HepG2 (cell line): Measurements from ENCODE around the gene DAAM2. TPM values are rescaled to one million over a fixed set of nuclear protein-coding genes. Genes with fewer than 3 reads are reported as not detected.

Experiments
- FOSL2 ChIP-seq: sonication (generic); formaldehyde crosslinking; IDR thresholded peaks from 2 replicates; pipeline ENCODE4 v1.4.0; 2020; ENCODE audit warnings: missing genetic modification reagents
- FOXP1 ChIP-seq, 2 experiments: fragments of 450-650 bp in 1 of 2; IDR thresholded peaks; 2 replicates each; pipeline ENCODE4 v1.6.1; 2017 to 2018; ENCODE audit warnings: antibody characterized with exemption in 1 of 2
- HNRNPLL ChIP-seq: fragments of 200-400 bp; formaldehyde crosslinking; IDR thresholded peaks from 2 replicates; pipeline ENCODE4 v1.6.1; 2017; ENCODE audit warnings: mild to moderate bottlenecking, low read depth, low read length; ENCODE audit not compliant: poor library complexity, severe bottlenecking
- JUNB ChIP-seq: sonication (generic); formaldehyde crosslinking; IDR thresholded peaks from 2 replicates; pipeline ENCODE4 v1.8.0; 2022; ENCODE audit warnings: missing genetic modification reagents, mild to moderate bottlenecking, borderline replicate concordance
- PAF1 ChIP-seq: IDR thresholded peaks from 2 replicates; pipeline ENCODE4 v1.6.1; 2016; ENCODE audit warnings: missing genetic modification reagents, missing compliant biosample characterization
- SRSF1 ChIP-seq: fragments of 200-400 bp; formaldehyde crosslinking; optimal IDR thresholded peaks from 2 replicates; pipeline ENCODE3; 2017; ENCODE audit warnings: mild to moderate bottlenecking, low read depth, low read length, moderate library complexity
- ZFP90 ChIP-seq: sonication (generic); formaldehyde crosslinking; IDR thresholded peaks from 2 replicates; pipeline ENCODE4 v1.8.0; 2022; ENCODE audit warnings: missing genetic modification reagents, mild to moderate bottlenecking, inconsistent platforms, borderline replicate concordance
- ZNF335 ChIP-seq: sonication (generic); formaldehyde crosslinking; IDR thresholded peaks from 2 replicates; pipeline ENCODE4 v1.4.0; 2020; ENCODE audit warnings: missing genetic modification reagents
- ZNF34 ChIP-seq: sonication (generic); formaldehyde crosslinking; IDR thresholded peaks from 2 replicates; pipeline ENCODE4 v1.4.0; 2020; ENCODE audit warnings: mild to moderate bottlenecking, missing genetic modification reagents, borderline replicate concordance
- ZNF430 ChIP-seq: sonication (generic); formaldehyde crosslinking; IDR thresholded peaks from 2 replicates; pipeline ENCODE4 v1.9.0; 2021; ENCODE audit warnings: mild to moderate bottlenecking, missing genetic modification reagents
- ZNF598 ChIP-seq: sonication (generic); formaldehyde crosslinking; IDR thresholded peaks from 2 replicates; pipeline ENCODE4 v1.5.1; 2020; ENCODE audit warnings: mild to moderate bottlenecking, missing genetic modification reagents, borderline replicate concordance
- ZNF792 ChIP-seq: IDR thresholded peaks from 2 replicates; pipeline ENCODE4 v1.6.1; 2016
- polyA plus RNA-seq, 8 experiments: library from polyadenylated mRNA; depleted of rRNA in 3 of 8; stranded (reverse) in 7 of 8; unstranded in 1 of 8; fragments of >200 nt; fragmentation: Illumina TruSeq in 4 of 8; extraction: Trizol in 4 of 8; gene quantifications; 2 replicates each; pipeline versions ENCODE4 v1.2.1 to v1.2.3, GENCODE V29; 2011 to 2016; ENCODE audit warnings: low read depth in 4 of 8, missing spikeins in 1 of 8, mixed read lengths in 1 of 8; ENCODE audit not compliant: insufficient read depth in 1 of 8
- total RNA-seq, 5 experiments: library from RNA; depleted of rRNA; stranded (reverse); fragments of >200 nt; fragmentation: Illumina TruSeq; extraction: Trizol; gene quantifications; 2 replicates each; pipeline ENCODE4 v1.2.3, GENCODE V29; 2016; ENCODE audit warnings: low read depth in 1 of 5
- TF ChIP-seq, protein P1 (sequence below): IDR thresholded peaks from 2 replicates; pipeline ENCODE4 v1.6.1; 2016
- TF ChIP-seq, protein P2 (sequence below): sonication (generic); formaldehyde crosslinking; IDR thresholded peaks from 2 replicates; pipeline ENCODE4 v1.5.1; 2020; ENCODE audit warnings: mild to moderate bottlenecking, missing genetic modification reagents, moderate library complexity
- TF ChIP-seq, protein P3 (sequence below): sonication (generic); formaldehyde crosslinking; IDR thresholded peaks from 2 replicates; pipeline ENCODE4 v1.4.0; 2020; ENCODE audit warnings: low read depth, mild to moderate bottlenecking, missing genetic modification reagents
- TF ChIP-seq, protein P4 (sequence below): sonication (generic); formaldehyde crosslinking; IDR thresholded peaks from 2 replicates; pipeline ENCODE4 v1.4.0; 2020; ENCODE audit warnings: mild to moderate bottlenecking, missing genetic modification reagents

DAAM2 gene
- total and polyA plus RNA-seq, 2 of the 13 experiments (the other 11 are each of a cell fraction or from before 2014, with no cell fraction given): 0.01 TPM; not detected in 1

DNA sequence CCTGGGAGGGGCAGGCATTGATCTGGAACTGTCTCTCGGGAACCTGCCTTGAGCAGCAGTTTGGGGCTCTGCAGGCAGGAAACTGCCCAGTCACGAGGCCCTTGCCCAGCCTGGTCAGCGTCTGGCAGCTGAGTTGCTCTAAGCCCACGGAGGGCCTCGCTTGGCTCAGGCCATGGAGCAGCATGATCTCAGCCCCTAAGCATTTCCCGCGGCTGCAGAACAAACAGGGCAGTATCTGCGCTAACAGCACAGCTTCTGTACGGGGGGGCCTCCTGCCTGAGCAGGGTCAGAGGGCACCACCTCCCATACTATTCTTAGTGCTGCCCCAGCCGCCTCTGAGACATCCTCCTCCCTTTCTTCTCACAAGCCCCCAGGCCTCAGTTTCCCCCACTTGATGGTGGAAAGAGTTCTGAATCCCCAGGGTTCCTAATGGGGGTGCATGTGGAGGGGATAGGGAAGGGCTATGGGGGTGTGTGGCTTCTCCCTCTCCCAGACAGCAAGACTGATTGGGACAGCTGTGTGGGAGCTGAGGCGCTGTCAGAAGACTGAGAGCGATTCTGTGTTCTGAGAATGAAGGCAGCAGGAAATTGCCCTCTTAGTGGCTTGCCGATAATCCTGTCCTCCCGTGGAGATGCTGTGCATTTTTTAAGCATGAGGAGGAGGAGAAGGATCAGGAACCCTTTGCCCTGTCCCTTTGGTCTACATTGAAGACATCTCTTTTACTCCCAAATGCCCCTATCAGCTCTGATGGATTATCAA is 95.7 kb downstream of the DAAM2 start (continued):
- TF ChIP-seq, protein P1, sequence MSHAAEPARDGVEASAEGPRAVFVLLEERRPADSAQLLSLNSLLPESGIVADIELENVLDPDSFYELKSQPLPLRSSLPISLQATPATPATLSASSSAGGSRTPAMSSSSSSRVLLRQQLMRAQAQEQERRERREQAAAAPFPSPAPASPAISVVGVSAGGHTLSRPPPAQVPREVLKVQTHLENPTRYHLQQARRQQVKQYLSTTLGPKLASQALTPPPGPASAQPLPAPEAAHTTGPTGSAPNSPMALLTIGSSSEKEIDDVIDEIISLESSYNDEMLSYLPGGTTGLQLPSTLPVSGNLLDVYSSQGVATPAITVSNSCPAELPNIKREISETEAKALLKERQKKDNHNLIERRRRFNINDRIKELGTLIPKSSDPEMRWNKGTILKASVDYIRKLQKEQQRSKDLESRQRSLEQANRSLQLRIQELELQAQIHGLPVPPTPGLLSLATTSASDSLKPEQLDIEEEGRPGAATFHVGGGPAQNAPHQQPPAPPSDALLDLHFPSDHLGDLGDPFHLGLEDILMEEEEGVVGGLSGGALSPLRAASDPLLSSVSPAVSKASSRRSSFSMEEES (CRISPR knock-in tag): peak; percentile 87
- TF ChIP-seq PAF1 (CRISPR knock-in tag): no peak
- TF ChIP-seq ZNF598 (CRISPR knock-in tag): no peak
- TF ChIP-seq ZNF430 (CRISPR knock-in tag): peak; percentile 84
- TF ChIP-seq ZFP90: 0 out of 2 replicates have a peak, but pooled peaks have one; percentile 53
- TF ChIP-seq, protein P2, sequence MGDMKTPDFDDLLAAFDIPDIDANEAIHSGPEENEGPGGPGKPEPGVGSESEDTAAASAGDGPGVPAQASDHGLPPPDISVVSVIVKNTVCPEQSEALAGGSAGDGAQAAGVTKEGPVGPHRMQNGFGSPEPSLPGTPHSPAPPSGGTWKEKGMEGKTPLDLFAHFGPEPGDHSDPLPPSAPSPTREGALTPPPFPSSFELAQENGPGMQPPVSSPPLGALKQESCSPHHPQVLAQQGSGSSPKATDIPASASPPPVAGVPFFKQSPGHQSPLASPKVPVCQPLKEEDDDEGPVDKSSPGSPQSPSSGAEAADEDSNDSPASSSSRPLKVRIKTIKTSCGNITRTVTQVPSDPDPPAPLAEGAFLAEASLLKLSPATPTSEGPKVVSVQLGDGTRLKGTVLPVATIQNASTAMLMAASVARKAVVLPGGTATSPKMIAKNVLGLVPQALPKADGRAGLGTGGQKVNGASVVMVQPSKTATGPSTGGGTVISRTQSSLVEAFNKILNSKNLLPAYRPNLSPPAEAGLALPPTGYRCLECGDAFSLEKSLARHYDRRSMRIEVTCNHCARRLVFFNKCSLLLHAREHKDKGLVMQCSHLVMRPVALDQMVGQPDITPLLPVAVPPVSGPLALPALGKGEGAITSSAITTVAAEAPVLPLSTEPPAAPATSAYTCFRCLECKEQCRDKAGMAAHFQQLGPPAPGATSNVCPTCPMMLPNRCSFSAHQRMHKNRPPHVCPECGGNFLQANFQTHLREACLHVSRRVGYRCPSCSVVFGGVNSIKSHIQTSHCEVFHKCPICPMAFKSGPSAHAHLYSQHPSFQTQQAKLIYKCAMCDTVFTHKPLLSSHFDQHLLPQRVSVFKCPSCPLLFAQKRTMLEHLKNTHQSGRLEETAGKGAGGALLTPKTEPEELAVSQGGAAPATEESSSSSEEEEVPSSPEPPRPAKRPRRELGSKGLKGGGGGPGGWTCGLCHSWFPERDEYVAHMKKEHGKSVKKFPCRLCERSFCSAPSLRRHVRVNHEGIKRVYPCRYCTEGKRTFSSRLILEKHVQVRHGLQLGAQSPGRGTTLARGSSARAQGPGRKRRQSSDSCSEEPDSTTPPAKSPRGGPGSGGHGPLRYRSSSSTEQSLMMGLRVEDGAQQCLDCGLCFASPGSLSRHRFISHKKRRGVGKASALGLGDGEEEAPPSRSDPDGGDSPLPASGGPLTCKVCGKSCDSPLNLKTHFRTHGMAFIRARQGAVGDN (CRISPR knock-in tag): peak; percentile 91
- TF ChIP-seq FOSL2 (CRISPR knock-in tag): peak; percentile 89
- peak; percentile 57; the same call in 1 of the 2 replicates for TF ChIP-seq JUNB (CRISPR knock-in tag)
- TF ChIP-seq, protein P3, sequence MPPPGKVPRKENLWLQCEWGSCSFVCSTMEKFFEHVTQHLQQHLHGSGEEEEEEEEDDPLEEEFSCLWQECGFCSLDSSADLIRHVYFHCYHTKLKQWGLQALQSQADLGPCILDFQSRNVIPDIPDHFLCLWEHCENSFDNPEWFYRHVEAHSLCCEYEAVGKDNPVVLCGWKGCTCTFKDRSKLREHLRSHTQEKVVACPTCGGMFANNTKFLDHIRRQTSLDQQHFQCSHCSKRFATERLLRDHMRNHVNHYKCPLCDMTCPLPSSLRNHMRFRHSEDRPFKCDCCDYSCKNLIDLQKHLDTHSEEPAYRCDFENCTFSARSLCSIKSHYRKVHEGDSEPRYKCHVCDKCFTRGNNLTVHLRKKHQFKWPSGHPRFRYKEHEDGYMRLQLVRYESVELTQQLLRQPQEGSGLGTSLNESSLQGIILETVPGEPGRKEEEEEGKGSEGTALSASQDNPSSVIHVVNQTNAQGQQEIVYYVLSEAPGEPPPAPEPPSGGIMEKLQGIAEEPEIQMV: 0 out of 2 replicates have a peak, but pooled peaks have one; percentile 10
- TF ChIP-seq SRSF1: peak; percentile 82
- 0 out of 2 replicates have a peak, but pooled peaks have one; percentile 48 for TF ChIP-seq ZNF335 (CRISPR knock-in tag)
- TF ChIP-seq, protein P4, sequence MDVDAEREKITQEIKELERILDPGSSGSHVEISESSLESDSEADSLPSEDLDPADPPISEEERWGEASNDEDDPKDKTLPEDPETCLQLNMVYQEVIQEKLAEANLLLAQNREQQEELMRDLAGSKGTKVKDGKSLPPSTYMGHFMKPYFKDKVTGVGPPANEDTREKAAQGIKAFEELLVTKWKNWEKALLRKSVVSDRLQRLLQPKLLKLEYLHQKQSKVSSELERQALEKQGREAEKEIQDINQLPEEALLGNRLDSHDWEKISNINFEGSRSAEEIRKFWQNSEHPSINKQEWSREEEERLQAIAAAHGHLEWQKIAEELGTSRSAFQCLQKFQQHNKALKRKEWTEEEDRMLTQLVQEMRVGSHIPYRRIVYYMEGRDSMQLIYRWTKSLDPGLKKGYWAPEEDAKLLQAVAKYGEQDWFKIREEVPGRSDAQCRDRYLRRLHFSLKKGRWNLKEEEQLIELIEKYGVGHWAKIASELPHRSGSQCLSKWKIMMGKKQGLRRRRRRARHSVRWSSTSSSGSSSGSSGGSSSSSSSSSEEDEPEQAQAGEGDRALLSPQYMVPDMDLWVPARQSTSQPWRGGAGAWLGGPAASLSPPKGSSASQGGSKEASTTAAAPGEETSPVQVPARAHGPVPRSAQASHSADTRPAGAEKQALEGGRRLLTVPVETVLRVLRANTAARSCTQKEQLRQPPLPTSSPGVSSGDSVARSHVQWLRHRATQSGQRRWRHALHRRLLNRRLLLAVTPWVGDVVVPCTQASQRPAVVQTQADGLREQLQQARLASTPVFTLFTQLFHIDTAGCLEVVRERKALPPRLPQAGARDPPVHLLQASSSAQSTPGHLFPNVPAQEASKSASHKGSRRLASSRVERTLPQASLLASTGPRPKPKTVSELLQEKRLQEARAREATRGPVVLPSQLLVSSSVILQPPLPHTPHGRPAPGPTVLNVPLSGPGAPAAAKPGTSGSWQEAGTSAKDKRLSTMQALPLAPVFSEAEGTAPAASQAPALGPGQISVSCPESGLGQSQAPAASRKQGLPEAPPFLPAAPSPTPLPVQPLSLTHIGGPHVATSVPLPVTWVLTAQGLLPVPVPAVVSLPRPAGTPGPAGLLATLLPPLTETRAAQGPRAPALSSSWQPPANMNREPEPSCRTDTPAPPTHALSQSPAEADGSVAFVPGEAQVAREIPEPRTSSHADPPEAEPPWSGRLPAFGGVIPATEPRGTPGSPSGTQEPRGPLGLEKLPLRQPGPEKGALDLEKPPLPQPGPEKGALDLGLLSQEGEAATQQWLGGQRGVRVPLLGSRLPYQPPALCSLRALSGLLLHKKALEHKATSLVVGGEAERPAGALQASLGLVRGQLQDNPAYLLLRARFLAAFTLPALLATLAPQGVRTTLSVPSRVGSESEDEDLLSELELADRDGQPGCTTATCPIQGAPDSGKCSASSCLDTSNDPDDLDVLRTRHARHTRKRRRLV: no peak
- peak; percentile 76 for TF ChIP-seq HNRNPLL
- no peak for TF ChIP-seq ZNF34 (CRISPR knock-in tag)
- no peak for TF ChIP-seq FOXP1 (IDR thresholded peaks at IDR 0.05)
- TF ChIP-seq FOXP1 (CRISPR knock-in tag; IDR thresholded peaks at IDR 0.05): 0 out of 2 replicates have a peak, but pooled peaks have one; percentile 19
- peak; percentile 99 for TF ChIP-seq ZNF792 (CRISPR knock-in tag)
